K562 (cell line): Measurements from ENCODE around the gene PDLIM7. TPM values are rescaled to one million over a fixed set of nuclear protein-coding genes. Genes with fewer than 3 reads are reported as not detected.
A peak's percentile ranks its signal among the peaks of the same experiment; 100 is the strongest.

ENCODE experiments used
- ATF7 ChIP-seq: fragments of 450-650 bp; IDR thresholded peaks from 2 replicates; pipeline ENCODE4 v1.7.1; 2014; ENCODE audit warnings: mild to moderate bottlenecking, moderate library complexity
- BDP1 ChIP-seq: IDR thresholded peaks from 3 replicates; pipeline ENCODE4 v1.6.1; 2011; ENCODE audit not compliant: insufficient read length, insufficient read depth
- FOSL1 ChIP-seq: fragments of 200-800 bp; sonication (Bioruptor generic); conservative IDR thresholded peaks from 2 replicates; pipeline ENCODE4 v1.6.1; 2016; ENCODE audit warnings: missing genetic modification characterization, missing compliant biosample characterization
- HNRNPK ChIP-seq: fragments of 200-400 bp; formaldehyde crosslinking; IDR thresholded peaks from one replicate; pipeline ENCODE4 v1.6.1; 2018; ENCODE audit warnings: mild to moderate bottlenecking, low read depth, low read length; ENCODE audit not compliant: poor library complexity, severe bottlenecking
- NR4A1 ChIP-seq, 2 experiments: fragments of 250-450 bp in 1 of 2; fragments of 450-650 bp in 1 of 2; sonication (Bioruptor Pico) in 1 of 2; IDR thresholded peaks; 2 replicates each; pipeline versions ENCODE4 v1.4.0 to v1.6.1; 2016 to 2020; ENCODE audit warnings: mild to moderate bottlenecking in 2 of 2, missing compliant biosample characterization in 1 of 2, missing genetic modification characterization in 1 of 2, moderate library complexity in 1 of 2
- RHOXF2B ChIP-seq: fragments of 250-450 bp; sonication (Bioruptor Pico); conservative IDR thresholded peaks from 2 replicates; pipeline ENCODE4 v1.5.1; 2021
- SNRNP70 ChIP-seq: fragments of 200-400 bp; formaldehyde crosslinking; optimal IDR thresholded peaks from 2 replicates; pipeline ENCODE3; 2017; ENCODE audit warnings: low read depth, low read length
- TOE1 ChIP-seq, 2 experiments: fragments of 450-650 bp in 1 of 2; sonication (generic) in 1 of 2; formaldehyde crosslinking in 1 of 2; IDR thresholded peaks; 2 replicates each; pipeline versions ENCODE4 v1.7.1 to v1.8.0; 2016 to 2022; ENCODE audit warnings: borderline replicate concordance in 2 of 2, mild to moderate bottlenecking in 2 of 2, antibody characterized with exemption in 1 of 2, inconsistent platforms in 1 of 2, low read depth in 1 of 2, missing genetic modification reagents in 1 of 2, moderate library complexity in 1 of 2
- ZNF143 ChIP-seq: sonication (generic); formaldehyde crosslinking; IDR thresholded peaks from 2 replicates; pipeline ENCODE4 v1.9.0; 2022; ENCODE audit warnings: mild to moderate bottlenecking, missing genetic modification reagents
- ZNF175 ChIP-seq: fragments of 200-800 bp; sonication (Bioruptor generic); IDR thresholded peaks from 2 replicates; pipeline ENCODE4 v1.6.1; 2016; ENCODE audit warnings: low read depth, mild to moderate bottlenecking, missing genetic modification characterization, missing compliant biosample characterization
- ZNF668 ChIP-seq: fragments of 250-450 bp; sonication (Bioruptor Pico); IDR thresholded peaks from 2 replicates; pipeline ENCODE4 v1.8.0; 2022; ENCODE audit warnings: mild to moderate bottlenecking, inconsistent platforms
- polyA plus RNA-seq, 8 experiments: library from polyadenylated mRNA; depleted of rRNA in 4 of 8; stranded (reverse) in 5 of 8; unstranded in 3 of 8; fragments of >200 nt; fragmentation: Nextera tagmentation in 2 of 8; fragmentation: Illumina TruSeq in 1 of 8; extraction: Ambion mirVana in 2 of 8; extraction: Trizol in 1 of 8; gene quantifications; 2 replicates each; pipeline versions ENCODE4 v1.2.1 to v1.2.3, GENCODE V29; 2011 to 2014; ENCODE audit warnings: inconsistent platforms in 1 of 8, missing spikeins in 1 of 8
- total RNA-seq, 7 experiments: library from RNA; depleted of rRNA in 6 of 7; stranded (reverse); fragments of >200 nt in 6 of 7; fragmentation: Illumina TruSeq in 2 of 7; extraction: Trizol in 2 of 7; gene quantifications; 2 replicates each; pipeline versions ENCODE4 v1.2.1 to v1.2.3, GENCODE V29; 2011 to 2021; ENCODE audit warnings: low replicate concordance in 1 of 7
- TF ChIP-seq, protein P1 (sequence below): sonication (generic); formaldehyde crosslinking; IDR thresholded peaks from 2 replicates; pipeline ENCODE4 v1.8.0; 2022; ENCODE audit warnings: mild to moderate bottlenecking, missing genetic modification reagents, borderline replicate concordance
- TF ChIP-seq, protein P2 (sequence below): fragments of 250-450 bp; sonication (Bioruptor Pico); IDR thresholded peaks from 2 replicates; pipeline ENCODE4 v1.4.0; 2020; ENCODE audit warnings: mild to moderate bottlenecking, moderate library complexity, borderline replicate concordance
- TF ChIP-seq, protein P3 (sequence below): fragments of 450-650 bp; IDR thresholded peaks from 2 replicates; pipeline ENCODE4 v1.6.1; 2016; ENCODE audit warnings: missing biosample characterization, missing genetic modification characterization
- TF ChIP-seq, protein P4 (sequence below), 2 experiments: fragments of 250-450 bp in 1 of 2; fragments of 450-650 bp in 1 of 2; sonication (Bioruptor Pico) in 1 of 2; IDR thresholded peaks; 2 replicates each; pipeline versions ENCODE4 v1.6.1 to v1.8.0; 2016 to 2021; ENCODE audit warnings: mild to moderate bottlenecking in 2 of 2, moderate library complexity in 2 of 2, missing compliant biosample characterization in 1 of 2, missing genetic modification characterization in 1 of 2
- TF ChIP-seq, protein P5 (sequence below): sonication (generic); formaldehyde crosslinking; IDR thresholded peaks from 2 replicates; pipeline ENCODE4 v1.9.0; 2022; ENCODE audit warnings: mild to moderate bottlenecking, missing genetic modification reagents
- TF ChIP-seq, protein P6 (sequence below): fragments of 200-800 bp; sonication (Bioruptor generic); IDR thresholded peaks from 2 replicates; pipeline ENCODE4 v1.6.1; 2017; ENCODE audit warnings: missing genetic modification characterization, missing compliant biosample characterization

PDLIM7 gene
- total and polyA plus RNA-seq, 9 of the 15 experiments (the other 6 are each of a cell fraction or from before 2014, with no cell fraction given) = 2.1 to 124 (median 32.6) TPM

DNA sequence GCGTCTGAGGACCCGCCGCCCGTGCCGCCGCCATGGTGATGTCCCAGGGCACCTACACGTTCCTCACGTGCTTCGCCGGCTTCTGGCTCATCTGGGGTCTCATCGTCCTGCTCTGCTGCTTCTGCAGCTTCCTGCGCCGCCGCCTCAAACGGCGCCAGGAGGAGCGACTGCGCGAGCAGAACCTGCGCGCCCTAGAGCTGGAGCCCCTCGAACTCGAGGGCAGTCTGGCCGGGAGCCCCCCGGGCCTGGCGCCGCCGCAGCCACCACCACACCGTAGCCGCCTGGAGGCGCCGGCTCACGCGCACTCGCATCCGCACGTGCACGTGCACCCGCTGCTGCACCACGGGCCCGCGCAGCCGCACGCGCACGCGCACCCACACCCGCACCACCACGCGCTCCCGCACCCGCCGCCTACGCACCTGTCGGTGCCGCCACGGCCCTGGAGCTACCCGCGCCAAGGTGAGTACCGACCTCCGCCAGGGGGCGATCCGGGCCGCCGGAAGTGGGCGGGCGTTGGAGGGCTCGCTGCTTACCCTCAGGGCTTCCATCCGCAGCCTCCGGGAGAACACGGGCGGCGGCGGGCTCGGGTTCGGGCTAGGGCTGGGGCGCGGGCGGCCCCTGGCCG is 42.3 kb downstream of the PDLIM7 start (continued):
- TF ChIP-seq, protein P1, sequence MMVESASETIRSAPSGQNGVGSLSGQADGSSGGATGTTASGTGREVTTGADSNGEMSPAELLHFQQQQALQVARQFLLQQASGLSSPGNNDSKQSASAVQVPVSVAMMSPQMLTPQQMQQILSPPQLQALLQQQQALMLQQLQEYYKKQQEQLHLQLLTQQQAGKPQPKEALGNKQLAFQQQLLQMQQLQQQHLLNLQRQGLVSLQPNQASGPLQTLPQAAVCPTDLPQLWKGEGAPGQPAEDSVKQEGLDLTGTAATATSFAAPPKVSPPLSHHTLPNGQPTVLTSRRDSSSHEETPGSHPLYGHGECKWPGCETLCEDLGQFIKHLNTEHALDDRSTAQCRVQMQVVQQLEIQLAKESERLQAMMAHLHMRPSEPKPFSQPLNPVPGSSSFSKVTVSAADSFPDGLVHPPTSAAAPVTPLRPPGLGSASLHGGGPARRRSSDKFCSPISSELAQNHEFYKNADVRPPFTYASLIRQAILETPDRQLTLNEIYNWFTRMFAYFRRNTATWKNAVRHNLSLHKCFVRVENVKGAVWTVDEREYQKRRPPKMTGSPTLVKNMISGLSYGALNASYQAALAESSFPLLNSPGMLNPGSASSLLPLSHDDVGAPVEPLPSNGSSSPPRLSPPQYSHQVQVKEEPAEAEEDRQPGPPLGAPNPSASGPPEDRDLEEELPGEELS = no peak
- no peak for TF ChIP-seq HNRNPK
- no peak for TF ChIP-seq ZNF143
- TF ChIP-seq SNRNP70 = no peak
- TF ChIP-seq, protein P2, sequence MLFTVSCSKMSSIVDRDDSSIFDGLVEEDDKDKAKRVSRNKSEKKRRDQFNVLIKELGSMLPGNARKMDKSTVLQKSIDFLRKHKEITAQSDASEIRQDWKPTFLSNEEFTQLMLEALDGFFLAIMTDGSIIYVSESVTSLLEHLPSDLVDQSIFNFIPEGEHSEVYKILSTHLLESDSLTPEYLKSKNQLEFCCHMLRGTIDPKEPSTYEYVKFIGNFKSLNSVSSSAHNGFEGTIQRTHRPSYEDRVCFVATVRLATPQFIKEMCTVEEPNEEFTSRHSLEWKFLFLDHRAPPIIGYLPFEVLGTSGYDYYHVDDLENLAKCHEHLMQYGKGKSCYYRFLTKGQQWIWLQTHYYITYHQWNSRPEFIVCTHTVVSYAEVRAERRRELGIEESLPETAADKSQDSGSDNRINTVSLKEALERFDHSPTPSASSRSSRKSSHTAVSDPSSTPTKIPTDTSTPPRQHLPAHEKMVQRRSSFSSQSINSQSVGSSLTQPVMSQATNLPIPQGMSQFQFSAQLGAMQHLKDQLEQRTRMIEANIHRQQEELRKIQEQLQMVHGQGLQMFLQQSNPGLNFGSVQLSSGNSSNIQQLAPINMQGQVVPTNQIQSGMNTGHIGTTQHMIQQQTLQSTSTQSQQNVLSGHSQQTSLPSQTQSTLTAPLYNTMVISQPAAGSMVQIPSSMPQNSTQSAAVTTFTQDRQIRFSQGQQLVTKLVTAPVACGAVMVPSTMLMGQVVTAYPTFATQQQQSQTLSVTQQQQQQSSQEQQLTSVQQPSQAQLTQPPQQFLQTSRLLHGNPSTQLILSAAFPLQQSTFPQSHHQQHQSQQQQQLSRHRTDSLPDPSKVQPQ (CRISPR knock-in tag) = no peak
- TF ChIP-seq, protein P3, sequence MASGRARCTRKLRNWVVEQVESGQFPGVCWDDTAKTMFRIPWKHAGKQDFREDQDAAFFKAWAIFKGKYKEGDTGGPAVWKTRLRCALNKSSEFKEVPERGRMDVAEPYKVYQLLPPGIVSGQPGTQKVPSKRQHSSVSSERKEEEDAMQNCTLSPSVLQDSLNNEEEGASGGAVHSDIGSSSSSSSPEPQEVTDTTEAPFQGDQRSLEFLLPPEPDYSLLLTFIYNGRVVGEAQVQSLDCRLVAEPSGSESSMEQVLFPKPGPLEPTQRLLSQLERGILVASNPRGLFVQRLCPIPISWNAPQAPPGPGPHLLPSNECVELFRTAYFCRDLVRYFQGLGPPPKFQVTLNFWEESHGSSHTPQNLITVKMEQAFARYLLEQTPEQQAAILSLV (tag) = no peak
- TF ChIP-seq, protein P4, sequence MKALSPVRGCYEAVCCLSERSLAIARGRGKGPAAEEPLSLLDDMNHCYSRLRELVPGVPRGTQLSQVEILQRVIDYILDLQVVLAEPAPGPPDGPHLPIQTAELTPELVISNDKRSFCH (CRISPR knock-in tag; IDR thresholded peaks at IDR 0.05) = no peak
- TF ChIP-seq, protein P4 (tag; IDR thresholded peaks at IDR 0.05) = peak; percentile 67; the same call in 1 of the 2 replicates
- peak; percentile 42 for TF ChIP-seq FOSL1 (tag)
- TF ChIP-seq ZNF175 (CRISPR knock-in tag) = no peak
- no peak for TF ChIP-seq TOE1 (IDR thresholded peaks at IDR 0.05; ENCODE audit: borderline replicate concordance)
- TF ChIP-seq TOE1 (CRISPR knock-in tag; IDR thresholded peaks at IDR 0.05; ENCODE audit: borderline replicate concordance, low read depth) = no peak
- TF ChIP-seq RHOXF2B (CRISPR knock-in tag) = no peak
- TF ChIP-seq BDP1 = no peak
- TF ChIP-seq, protein P5, sequence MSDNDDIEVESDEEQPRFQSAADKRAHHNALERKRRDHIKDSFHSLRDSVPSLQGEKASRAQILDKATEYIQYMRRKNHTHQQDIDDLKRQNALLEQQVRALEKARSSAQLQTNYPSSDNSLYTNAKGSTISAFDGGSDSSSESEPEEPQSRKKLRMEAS (CRISPR knock-in tag) = peak; percentile 96
- TF ChIP-seq, protein P6, sequence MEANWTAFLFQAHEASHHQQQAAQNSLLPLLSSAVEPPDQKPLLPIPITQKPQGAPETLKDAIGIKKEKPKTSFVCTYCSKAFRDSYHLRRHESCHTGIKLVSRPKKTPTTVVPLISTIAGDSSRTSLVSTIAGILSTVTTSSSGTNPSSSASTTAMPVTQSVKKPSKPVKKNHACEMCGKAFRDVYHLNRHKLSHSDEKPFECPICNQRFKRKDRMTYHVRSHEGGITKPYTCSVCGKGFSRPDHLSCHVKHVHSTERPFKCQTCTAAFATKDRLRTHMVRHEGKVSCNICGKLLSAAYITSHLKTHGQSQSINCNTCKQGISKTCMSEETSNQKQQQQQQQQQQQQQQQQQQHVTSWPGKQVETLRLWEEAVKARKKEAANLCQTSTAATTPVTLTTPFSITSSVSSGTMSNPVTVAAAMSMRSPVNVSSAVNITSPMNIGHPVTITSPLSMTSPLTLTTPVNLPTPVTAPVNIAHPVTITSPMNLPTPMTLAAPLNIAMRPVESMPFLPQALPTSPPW (CRISPR knock-in tag) = peak; percentile 48; the same call in 1 of the 2 replicates
- no peak for TF ChIP-seq ZNF668
- peak; percentile 29 for TF ChIP-seq ATF7
- TF ChIP-seq NR4A1 (CRISPR knock-in tag; IDR thresholded peaks at IDR 0.05) = peak; percentile 52; the same call in 1 of the 2 replicates
- TF ChIP-seq NR4A1 (tag; IDR thresholded peaks at IDR 0.05) = no peak
